Subcutaneous adipose tissue (tissue), 4 donors: ENCODE measurements around the gene CNTNAP2. TPM values are rescaled to one million over a fixed set of nuclear protein-coding genes. Genes with fewer than 3 reads are reported as not detected.

Experiments
- total RNA-seq, 4 donors: library from RNA; depleted of rRNA; stranded (reverse); fragments of >200 nt; gene quantifications; one replicate each; pipeline ENCODE4 v1.1.0, GENCODE V29; 2016
- TF ChIP-seq, protein P1 (sequence below): fragments of 450-650 bp; IDR thresholded peaks from one replicate; pipeline ENCODE4 v1.5.1; 2016; ENCODE audit warnings: low read depth, mild to moderate bottlenecking, control low read depth, antibody characterized with exemption, moderate library complexity

The CNTNAP2 gene
- total RNA-seq, 4 donors from 2014 or later, result not detected

DNA sequence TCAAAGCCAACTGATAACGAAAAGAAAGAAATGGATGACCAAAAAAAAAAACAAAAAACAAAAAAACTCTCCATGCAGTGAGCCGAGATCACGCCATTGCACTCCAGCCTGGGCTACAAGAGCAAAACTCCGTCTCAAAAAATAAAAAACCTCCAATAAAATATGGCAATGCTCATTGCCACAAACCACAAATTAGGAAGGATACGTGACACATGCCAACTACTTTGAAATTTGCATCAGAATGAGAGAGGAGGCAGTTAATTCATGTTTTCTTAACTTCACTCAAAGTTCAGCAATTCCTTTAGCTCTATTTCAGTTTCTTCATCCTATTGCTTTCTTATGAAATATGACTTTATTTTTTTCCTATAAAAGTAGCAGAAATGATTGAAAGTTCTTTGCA lies 2075.9 kb downstream of the CNTNAP2 start:
- TF ChIP-seq, protein P1, sequence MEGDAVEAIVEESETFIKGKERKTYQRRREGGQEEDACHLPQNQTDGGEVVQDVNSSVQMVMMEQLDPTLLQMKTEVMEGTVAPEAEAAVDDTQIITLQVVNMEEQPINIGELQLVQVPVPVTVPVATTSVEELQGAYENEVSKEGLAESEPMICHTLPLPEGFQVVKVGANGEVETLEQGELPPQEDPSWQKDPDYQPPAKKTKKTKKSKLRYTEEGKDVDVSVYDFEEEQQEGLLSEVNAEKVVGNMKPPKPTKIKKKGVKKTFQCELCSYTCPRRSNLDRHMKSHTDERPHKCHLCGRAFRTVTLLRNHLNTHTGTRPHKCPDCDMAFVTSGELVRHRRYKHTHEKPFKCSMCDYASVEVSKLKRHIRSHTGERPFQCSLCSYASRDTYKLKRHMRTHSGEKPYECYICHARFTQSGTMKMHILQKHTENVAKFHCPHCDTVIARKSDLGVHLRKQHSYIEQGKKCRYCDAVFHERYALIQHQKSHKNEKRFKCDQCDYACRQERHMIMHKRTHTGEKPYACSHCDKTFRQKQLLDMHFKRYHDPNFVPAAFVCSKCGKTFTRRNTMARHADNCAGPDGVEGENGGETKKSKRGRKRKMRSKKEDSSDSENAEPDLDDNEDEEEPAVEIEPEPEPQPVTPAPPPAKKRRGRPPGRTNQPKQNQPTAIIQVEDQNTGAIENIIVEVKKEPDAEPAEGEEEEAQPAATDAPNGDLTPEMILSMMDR, result no peak

DNA sequence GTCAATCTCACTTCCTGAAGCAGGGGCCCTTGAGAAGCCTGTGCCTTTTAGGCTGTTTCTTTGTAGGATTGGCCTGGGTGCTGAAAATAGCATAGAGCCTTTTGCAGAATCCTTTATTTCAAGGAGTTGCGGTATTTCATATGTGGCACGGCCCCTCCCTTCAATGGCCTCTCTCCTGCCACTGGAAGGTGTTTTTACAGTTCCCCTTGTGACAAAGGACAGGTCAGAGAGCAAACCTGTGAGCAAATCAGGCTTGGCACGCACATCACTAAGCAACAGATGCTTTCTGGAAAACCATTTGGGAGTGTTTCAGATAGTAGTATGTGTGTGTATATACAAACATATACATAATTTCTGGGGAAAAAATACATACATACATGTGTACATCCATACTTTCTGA lies 2085.4 kb downstream of the CNTNAP2 start:
- TF ChIP-seq, protein P1, result no peak

DNA sequence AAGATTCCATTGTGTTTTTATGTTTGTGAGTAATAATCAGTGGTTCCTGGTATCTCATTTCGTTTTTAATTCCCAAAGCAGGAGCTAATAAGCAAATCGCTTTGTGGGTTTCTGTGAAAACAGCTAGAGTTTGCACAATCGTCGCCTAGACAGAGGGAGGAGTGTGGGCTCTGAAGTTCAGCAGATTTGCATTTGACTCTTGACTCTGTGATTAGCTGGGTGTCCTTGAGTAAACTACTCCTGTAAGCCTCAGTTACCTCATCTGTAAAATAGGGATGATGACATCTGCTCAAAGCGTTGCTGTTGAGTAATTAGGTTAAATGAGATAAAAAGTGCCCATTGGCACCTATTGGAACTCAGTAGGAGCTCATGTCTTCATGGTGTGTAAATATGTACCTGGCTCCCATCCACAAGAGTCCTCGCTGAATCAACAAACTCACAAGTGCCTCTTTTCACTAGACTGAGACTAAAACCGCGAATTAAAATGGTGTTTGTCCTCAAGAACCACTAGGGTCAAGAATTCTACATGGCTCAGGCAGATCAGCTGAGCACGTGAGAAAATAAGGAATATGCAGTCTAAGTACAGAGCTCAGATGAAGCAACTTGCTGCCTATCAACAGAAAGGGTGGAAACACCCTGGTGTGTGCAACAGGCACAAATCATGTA lies 2088.2 kb downstream of the CNTNAP2 start:
- TF ChIP-seq, protein P1, result no peak

DNA sequence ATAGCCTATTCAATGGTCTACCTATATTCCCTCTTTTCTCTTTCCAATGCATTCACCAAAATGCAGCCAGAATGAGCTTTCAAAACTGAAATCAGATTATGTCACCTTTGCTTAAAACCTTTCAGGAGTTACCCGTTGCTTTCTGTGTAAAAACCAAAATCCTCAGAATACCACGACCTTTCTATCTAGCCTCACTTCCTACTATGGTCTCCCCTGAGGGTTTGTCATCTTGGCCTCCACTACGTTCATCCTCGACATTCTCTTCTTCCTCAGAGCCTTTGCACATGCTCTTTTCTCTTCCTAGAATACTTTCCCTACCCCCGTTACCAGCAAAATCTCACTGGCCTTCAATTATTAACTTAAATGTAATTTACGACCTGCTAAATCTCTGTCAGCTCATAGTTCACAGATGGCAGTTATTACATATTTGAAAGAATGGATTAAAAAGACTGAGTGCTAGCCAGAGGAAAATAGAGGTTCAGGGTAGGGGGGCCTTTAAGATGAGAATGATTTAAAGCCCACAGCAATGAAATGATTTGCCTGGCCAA lies 2093.1 kb downstream of the CNTNAP2 start:
- TF ChIP-seq, protein P1, result no peak

DNA sequence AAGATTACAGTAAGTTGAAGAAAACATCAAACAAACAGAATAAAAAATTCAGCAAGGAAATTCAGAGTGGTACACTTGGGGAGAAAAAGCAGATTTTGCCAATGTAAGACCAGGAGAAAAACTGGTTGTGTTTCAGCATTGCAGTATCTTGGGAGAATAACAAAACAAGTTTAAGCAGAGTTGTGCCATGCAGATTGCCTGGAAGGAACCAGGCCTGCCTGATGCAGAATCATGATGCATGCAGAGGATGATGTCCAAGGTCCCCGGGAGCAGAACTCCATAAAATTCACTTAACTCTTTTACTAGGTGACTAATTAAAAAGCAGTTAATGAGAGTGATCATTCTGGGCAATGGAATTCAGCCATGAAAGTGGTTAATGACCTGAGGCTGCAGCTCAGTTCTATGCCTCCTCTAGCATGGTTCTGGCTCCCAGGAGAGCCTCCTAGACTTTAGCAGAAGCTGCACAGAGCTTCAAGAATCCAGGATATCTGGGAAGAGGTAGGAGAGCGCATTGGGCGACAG lies 2094.3 kb downstream of the CNTNAP2 start:
- TF ChIP-seq, protein P1, result no peak

DNA sequence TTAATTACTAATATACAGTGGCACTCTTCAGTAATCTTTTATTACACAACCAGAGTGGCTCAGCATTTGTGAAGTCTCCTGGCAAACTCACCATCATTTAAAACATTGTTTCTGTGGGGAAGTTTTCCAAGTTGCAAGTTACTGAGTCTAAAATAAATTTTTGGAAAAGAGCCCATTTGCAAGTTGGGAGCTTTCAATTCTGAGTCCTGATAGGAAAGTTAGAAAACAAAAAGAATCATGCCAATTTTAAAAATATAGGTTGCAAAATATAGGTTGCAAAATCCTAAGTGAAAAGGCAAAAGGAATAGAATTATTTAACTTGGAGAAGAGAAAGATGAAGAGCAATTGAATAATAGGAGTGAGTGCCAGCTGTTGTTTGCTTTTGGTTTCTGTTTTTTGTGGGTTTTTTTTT lies 2095.1 kb downstream of the CNTNAP2 start:
- TF ChIP-seq, protein P1, result no peak

DNA sequence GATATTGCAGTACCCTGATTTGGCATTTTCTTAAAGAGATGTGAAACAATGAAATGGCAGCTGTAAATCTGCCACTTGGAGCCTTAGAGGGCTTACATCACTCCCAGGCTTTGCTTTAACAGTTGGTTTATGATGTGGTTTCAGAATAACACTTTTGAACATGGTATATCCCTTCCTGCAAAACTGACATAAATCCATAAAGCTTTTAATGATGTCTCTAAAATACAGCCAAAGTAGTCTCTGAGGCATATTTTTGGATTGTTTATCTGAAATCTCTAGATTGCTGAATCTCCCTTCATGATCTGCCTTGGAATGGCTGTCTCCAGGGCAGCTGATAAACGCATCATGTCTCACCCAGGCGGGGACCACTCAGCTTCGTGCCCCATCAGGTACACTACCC lies 2096.1 kb downstream of the CNTNAP2 start:
- TF ChIP-seq, protein P1, result no peak
